Measurements from ENCODE around the gene RPS29. TPM values are rescaled to one million over a fixed set of nuclear protein-coding genes. Genes with fewer than 3 reads are reported as not detected.

RPS29 gene
- total RNA-seq, 1 donor from 2014 or later = 5,636 TPM

GRCh38 chr14:49541049-49541448 is 45.1 kb downstream of the RPS29 start:
- Histone ChIP-seq H3K9me3 (ENCODE audit: low read depth) (peaks cover 5% of the 10 kb centered on the region), H3K27me3 (no peaks in the 10 kb centered on the region), H2AFZ (replicated peaks) (no peak overlapping the region), H3K36me3 (no peaks in the 10 kb centered on the region), H3K79me2 (ENCODE audit: low read depth) (no peaks in the 10 kb centered on the region), H3K4me3 (no peak overlapping the region), H3F3A (ENCODE audit: low read depth) (peaks cover 6% of the 10 kb centered on the region), H3K4me1 (peaks cover 2% of the 10 kb centered on the region), H4K20me1 (ENCODE audit: low read depth) (no peaks in the 10 kb centered on the region), H3K4me2 (no peak overlapping the region), H3K9ac (no peak overlapping the region), H3K27ac (no peak overlapping the region)
- Mint-ChIP-seq H3K9me3 (peaks cover 25% of the 10 kb centered on the region), H3K27me3 (ENCODE audit: insufficient read depth, low read depth) (no peaks in the 10 kb centered on the region), H3K27ac (no peak overlapping the region), H3K36me3 (peaks cover 5% of the 10 kb centered on the region), H3K4me3 (no peak overlapping the region), H3K4me1 (no peaks in the 10 kb centered on the region)
- TF ChIP-seq EZH2 (IDR thresholded peaks at IDR 0.05) = no peak
- TF ChIP-seq EZH2phosphoT487 (IDR thresholded peaks at IDR 0.05) = no peak
- no peak for TF ChIP-seq CTCF (IDR thresholded peaks at IDR 0.05)
- DNase-seq (ENCODE audit: low spot score) = no peak

- no peaks in the 10 kb centered on the region for H3K4me1 Mint-ChIP-seq
Observed at GRCh38 chr14:49538852-49539251, 47.3 kb downstream of the RPS29 start.

More at GRCh38 chr14:49538852-49539251, 47.3 kb downstream of the RPS29 start:
- no peak overlapping the region for H3K9ac ChIP-seq
- DNase-seq (ENCODE audit: low spot score) = no peak
- TF ChIP-seq EZH2 (IDR thresholded peaks at IDR 0.05) (no peak), EZH2phosphoT487 (IDR thresholded peaks at IDR 0.05) (no peak), CTCF (IDR thresholded peaks at IDR 0.05) (no peak)
- H3K4me3 ChIP-seq = no peak overlapping the region
- H3K27ac Mint-ChIP-seq = no peak overlapping the region
- H3K4me2 ChIP-seq = no peak overlapping the region
- H3K9me3 Mint-ChIP-seq = peaks cover 25% of the 10 kb centered on the region
- H3K36me3 Mint-ChIP-seq = peaks cover 5% of the 10 kb centered on the region
- H3K79me2 ChIP-seq (ENCODE audit: low read depth) = no peaks in the 10 kb centered on the region
- H2AFZ ChIP-seq (replicated peaks) = no peak overlapping the region
- peaks cover 5% of the 10 kb centered on the region for H3K9me3 ChIP-seq (ENCODE audit: low read depth)
- no peak overlapping the region for H3K4me3 Mint-ChIP-seq
- H3K4me1 ChIP-seq = no peaks in the 10 kb centered on the region
- H4K20me1 ChIP-seq (ENCODE audit: low read depth) = no peaks in the 10 kb centered on the region
- H3K27me3 ChIP-seq = no peaks in the 10 kb centered on the region
- no peaks in the 10 kb centered on the region for H3K36me3 ChIP-seq
- no peaks in the 10 kb centered on the region for H3F3A ChIP-seq (ENCODE audit: low read depth)
- H3K27me3 Mint-ChIP-seq (ENCODE audit: insufficient read depth, low read depth) = no peaks in the 10 kb centered on the region
- H3K27ac ChIP-seq = no peak overlapping the region

Small RNA genes within 50 kb of the gene (small RNA-seq; reads per million reads assigned to genes)
- gene AL139099.3 (not detected), gene AL139099.4 (not detected), gene RF00019 (not detected), gene RNA5SP384 (not detected)

Other genes starting within 250 kb of the RPS29 start
- 25.1 and 35.2 TPM in 2 replicates for gene LRR1, start 12.6 kb upstream of the RPS29 start, total RNA-seq (ENCODE audit: low replicate concordance)
- gene RPL36AL, start 34.2 kb upstream of the RPS29 start, total RNA-seq (ENCODE audit: low replicate concordance) = 130 and 170 TPM in 2 replicates
- gene MGAT2, start 34.4 kb upstream of the RPS29 start, total RNA-seq (ENCODE audit: low replicate concordance) = 30.3 and 31.7 TPM in 2 replicates
- 29.0 and 35.1 TPM in 2 replicates for gene DNAAF2, start 48.9 kb upstream of the RPS29 start, total RNA-seq (ENCODE audit: low replicate concordance)
- 55.2 and 66.9 TPM in 2 replicates for gene POLE2, start 101.8 kb upstream of the RPS29 start, total RNA-seq (ENCODE audit: low replicate concordance)
- gene KLHDC1, start 106.7 kb upstream of the RPS29 start, total RNA-seq (ENCODE audit: low replicate concordance) = 0.99 and 1.4 TPM in 2 replicates
- gene KLHDC2, start 181.8 kb upstream of the RPS29 start, total RNA-seq (ENCODE audit: low replicate concordance) = 68.2 and 73.9 TPM in 2 replicates

Measured in neural progenitor cell (in vitro differentiated cells).